IMR-90 (cell line): Measurements from ENCODE around the gene PTGR1. TPM values are rescaled to one million over a fixed set of nuclear protein-coding genes. Genes with fewer than 3 reads are reported as not detected.
A peak's percentile ranks its signal among the peaks of the same experiment; 100 is the strongest.

ENCODE experiments used
- ATAC-seq: fragments of 200-7000 bp; cut with Tn5 transposase; 2 replicates; pipeline ENCODE4 v1.9.1; 2020; ENCODE audit warnings: low read depth, mild to moderate bottlenecking, moderate library complexity
- BruUV-seq: library from RNA; stranded (reverse); fragments of 400-500 nt; replicated peaks from 2 replicates; lab custom pipeline; 2021; lab: Mats Ljungman, UMichigan
- CTCF ChIA-PET: fragments of 300-600 bp; formaldehyde crosslinking; extraction: SDS; loops from one replicate; lab custom pipeline; 2021; ENCODE audit warnings: antibody characterized with exemption; lab: Yijun Ruan, JAX
- POLR2A ChIA-PET: fragments of 300-600 bp; sonication (Branson Sonifier 250); formaldehyde crosslinking; loops from one replicate; lab custom pipeline; 2022; ENCODE audit warnings: antibody characterized with exemption; ENCODE audit not compliant: unreplicated experiment; lab: Charles Lee
- DNase-seq: peaks from one replicate; pipeline ENCODE4 v3.0.0; 2013
- H2AFZ ChIP-seq: replicated peaks from 2 replicates; pipeline ENCODE3; 2013; ENCODE audit warnings: low read length, mild to moderate bottlenecking; ENCODE audit not compliant: poor library complexity
- H2AK5ac ChIP-seq: 2 replicates; pipeline ENCODE4 v1.6.1; 2013; ENCODE audit warnings: low read depth, low read length, inconsistent platforms
- H2AK9ac ChIP-seq: replicated peaks from 2 replicates; pipeline ENCODE3; 2013; ENCODE audit warnings: mild to moderate bottlenecking, low read depth, low read length, moderate library complexity; ENCODE audit not compliant: poor library complexity
- H2BK120ac ChIP-seq: 2 replicates; pipeline ENCODE4 v1.6.1; 2013; ENCODE audit warnings: low read depth, low read length, inconsistent platforms
- H2BK15ac ChIP-seq: 3 replicates; pipeline ENCODE4 v1.6.1; 2013; ENCODE audit warnings: low read depth, low read length, inconsistent platforms
- H2BK20ac ChIP-seq: 2 replicates; pipeline ENCODE4 v1.6.1; 2013; ENCODE audit warnings: low read depth, mild to moderate bottlenecking, inconsistent platforms, low read length, moderate library complexity
- H2BK5ac ChIP-seq: 2 replicates; pipeline ENCODE4 v1.6.1; 2013; ENCODE audit warnings: mild to moderate bottlenecking, low read depth, low read length, inconsistent platforms; ENCODE audit not compliant: poor library complexity, severe bottlenecking
- H3K14ac ChIP-seq: replicated peaks from 2 replicates; pipeline ENCODE4 v1.6.1; 2013; ENCODE audit warnings: low read depth, low read length, inconsistent platforms
- H3K18ac ChIP-seq: 2 replicates; pipeline ENCODE4 v1.6.1; 2013; ENCODE audit warnings: low read depth, low read length, control low read depth
- H3K23ac ChIP-seq: 2 replicates; pipeline ENCODE4 v1.6.1; 2013; ENCODE audit warnings: low read depth, low read length, inconsistent platforms
- H3K27ac ChIP-seq: 2 replicates; pipeline ENCODE4 v1.5.1; 2013; ENCODE audit warnings: mild to moderate bottlenecking, control low read depth, low read length; ENCODE audit not compliant: insufficient read depth
- H3K27me3 ChIP-seq: 2 replicates; pipeline ENCODE4 v1.6.1; 2013; ENCODE audit warnings: low read length; ENCODE audit not compliant: control insufficient read depth, insufficient read depth
- H3K36me3 ChIP-seq: 2 replicates; pipeline ENCODE4 v1.6.1; 2013; ENCODE audit warnings: low read length, mixed read lengths; ENCODE audit not compliant: control insufficient read depth, insufficient read depth
- H3K4ac ChIP-seq: 2 replicates; pipeline ENCODE4 v1.6.1; 2013; ENCODE audit warnings: low read depth, low read length, inconsistent platforms
- H3K4me1 ChIP-seq: 2 replicates; pipeline ENCODE4 v1.6.1; 2013; ENCODE audit warnings: low read length, mixed read lengths; ENCODE audit not compliant: control insufficient read depth, insufficient read depth
- H3K4me2 ChIP-seq: 2 replicates; pipeline ENCODE4 v1.6.1; 2013; ENCODE audit warnings: low read depth, mild to moderate bottlenecking, control low read depth, low read length, moderate library complexity
- H3K4me3 ChIP-seq: 2 replicates; pipeline ENCODE4 v1.5.1; 2013; ENCODE audit warnings: low read depth, mild to moderate bottlenecking, control low read depth, low read length, moderate library complexity; ENCODE audit not compliant: insufficient read depth
- H3K56ac ChIP-seq: 2 replicates; pipeline ENCODE4 v1.6.1; 2013; ENCODE audit warnings: low read length, inconsistent platforms; ENCODE audit not compliant: insufficient read depth; ENCODE audit errors: extremely low read depth
- H3K79me1 ChIP-seq, 2 experiments: 2 replicates each; pipeline ENCODE4 v1.6.1; 2013; ENCODE audit warnings: low read length in 2 of 2, inconsistent platforms in 1 of 2, low read depth in 1 of 2
- H3K9ac ChIP-seq: 2 replicates; pipeline ENCODE4 v1.6.1; 2013; ENCODE audit warnings: low read depth, low read length, control low read depth
- H3K9me1 ChIP-seq: 2 replicates; pipeline ENCODE4 v1.6.1; 2013; ENCODE audit warnings: low read length, inconsistent platforms; ENCODE audit not compliant: insufficient read depth
- H3K9me3 ChIP-seq: 2 replicates; pipeline ENCODE4 v1.6.1; 2013; ENCODE audit warnings: low read length; ENCODE audit not compliant: control insufficient read depth, insufficient read depth
- H4K20me1 ChIP-seq: 2 replicates; pipeline ENCODE4 v1.6.1; 2013; ENCODE audit warnings: low read length, inconsistent platforms; ENCODE audit not compliant: insufficient read depth
- H4K5ac ChIP-seq: 2 replicates; pipeline ENCODE4 v1.6.1; 2013; ENCODE audit warnings: mild to moderate bottlenecking, low read depth, low read length, control low read depth
- H4K8ac ChIP-seq, 2 experiments: 2 replicates each; pipeline ENCODE4 v1.6.1; 2013; ENCODE audit warnings: low read depth in 2 of 2, low read length in 2 of 2, control low read depth in 1 of 2, inconsistent platforms in 1 of 2
- H4K91ac ChIP-seq: 2 replicates; pipeline ENCODE4 v1.6.1; 2013; ENCODE audit warnings: low read depth, low read length, inconsistent platforms; ENCODE audit not compliant: insufficient read depth
- BHLHE40 ChIP-seq: fragments of 150-350 bp; IDR thresholded peaks from 2 replicates; pipeline ENCODE4 v1.6.1; 2016; ENCODE audit warnings: mild to moderate bottlenecking, low read depth, low read length
- CEBPB ChIP-seq: IDR thresholded peaks from 2 replicates; pipeline ENCODE4 v1.6.1; 2012; ENCODE audit warnings: low read depth, low read length, improper control_type of control experiment
- CHD1 ChIP-seq: IDR thresholded peaks from 2 replicates; pipeline ENCODE4 v1.6.1; 2012; ENCODE audit warnings: low read depth, low read length, improper control_type of control experiment
- CTCF ChIP-seq: conservative IDR thresholded peaks from 2 replicates; pipeline ENCODE4 v1.5.1; 2012; ENCODE audit warnings: mild to moderate bottlenecking, low read depth, low read length, improper control_type of control experiment
- ELK1 ChIP-seq: fragments of 150-350 bp; IDR thresholded peaks from 2 replicates; pipeline ENCODE4 v1.6.1; 2016; ENCODE audit warnings: low read depth, mild to moderate bottlenecking, low read length, moderate library complexity, borderline replicate concordance
- FOS ChIP-seq: fragments of 150-350 bp; IDR thresholded peaks from 2 replicates; pipeline ENCODE4 v1.6.1; 2016; ENCODE audit warnings: low read depth, low read length
- MAFK ChIP-seq: IDR thresholded peaks from 2 replicates; pipeline ENCODE4 v1.6.1; 2012; ENCODE audit warnings: low read depth, low read length, improper control_type of control experiment
- MAZ ChIP-seq: IDR thresholded peaks from 2 replicates; pipeline ENCODE4 v1.6.1; 2012; ENCODE audit warnings: low read depth, mild to moderate bottlenecking, low read length, improper control_type of control experiment, moderate library complexity, borderline replicate concordance
- NFE2L2 ChIP-seq: fragments of 150-350 bp; IDR thresholded peaks from 2 replicates; pipeline ENCODE4 v1.6.1; 2016; ENCODE audit warnings: low read depth, mild to moderate bottlenecking, low read length
- POLR2A ChIP-seq: IDR thresholded peaks from 2 replicates; pipeline ENCODE4 v1.6.1; 2012; ENCODE audit warnings: mild to moderate bottlenecking, low read depth, low read length
- RFX5 ChIP-seq: IDR thresholded peaks from 2 replicates; pipeline ENCODE4 v1.8.0; 2012; ENCODE audit warnings: low read depth, mild to moderate bottlenecking, low read length, moderate library complexity
- WGBS, 2 experiments: methylation state at CpG; one replicate each; pipeline versions ENCODE4 v1.1.5 to v1.1.7; 2013; ENCODE audit warnings: missing lambda C conversion rate in 2 of 2; ENCODE audit not compliant: insufficient read length in 1 of 2; ENCODE audit errors: extremely low coverage in 2 of 2; 5-methylcytosine and 5-hydroxymethylcytosine counted together
- dilution Hi-C: fragments of 300-500 bp; cut with HindIII; formaldehyde crosslinking; loops from one replicate; pipeline ENCODE4 v1.14.3; 2018; ENCODE audit warnings: low sequenced_read_pairs; ENCODE audit not compliant: unreplicated experiment
- in situ Hi-C: fragments of 300-500 bp; cut with MboI; formaldehyde crosslinking; loops from 3 replicates; pipeline ENCODE4 v1.14.3; 2019; ENCODE audit warnings: low sequenced_read_pairs, inconsistent platforms, mixed read lengths
- intact Hi-C: fragments of 100-400 bp; cut with micrococcal nuclease; formaldehyde crosslinking; loops from 2 replicates; pipeline ENCODE4 v1.10.0; 2022
- polyA plus RNA-seq, 3 experiments: library from polyadenylated mRNA; depleted of rRNA; stranded (reverse); fragments of >200 nt; gene quantifications; 2 replicates each; pipeline ENCODE4 v1.2.3, GENCODE V29; 2012; ENCODE audit warnings: low replicate concordance in 1 of 3
- total RNA-seq: library from RNA; depleted of rRNA; stranded (reverse); fragments of >200 nt; gene quantifications from 2 replicates; pipeline ENCODE4 v1.2.3, GENCODE V29; 2012

The PTGR1 gene
- total and polyA plus RNA-seq, 2 of the 4 experiments (the other 2 are of a cell fraction), result 45.9 to 72.7 TPM

GRCh38 chr9:111646417-111646816, 47.0 kb upstream of the PTGR1 start:
- BruUV-seq, result no TSS peak
- no peak overlapping the region for H2AK5ac ChIP-seq
- H4K5ac ChIP-seq, result no peak overlapping the region
- no peak overlapping the region for H2BK20ac ChIP-seq
- H4K91ac ChIP-seq, result no peak overlapping the region
- H3K27ac ChIP-seq, result no peak overlapping the region; the same call in 1 of the 2 replicates
- no peak overlapping the region for H3K9ac ChIP-seq
- no peak overlapping the region for H4K8ac ChIP-seq
- in situ Hi-C loops, result no loop called here
- no peak overlapping the region for H2BK120ac ChIP-seq
- no peak overlapping the region for H3K4ac ChIP-seq
- ChIA-PET POLR2A (no interaction called here), CTCF (no interaction called here)
- no peaks in the 10 kb centered on the region for H3K27me3 ChIP-seq
- no peak overlapping the region for H3K56ac ChIP-seq
- dilution Hi-C loops, result no loop called here
- WGBS, 2 experiments, result no CpG with 5 or more reads among the region's 2 CpGs
- peaks cover 6% of the 10 kb centered on the region; the same call in 1 of the 2 replicates for H4K20me1 ChIP-seq
- no peak overlapping the region for H3K4me3 ChIP-seq
- no peak overlapping the region for H3K4me2 ChIP-seq
- H2AFZ ChIP-seq, result no peak overlapping the region
- H3K4me1 ChIP-seq, result no peaks in the 10 kb centered on the region
- no peak for ATAC-seq
- no peak overlapping the region for H3K14ac ChIP-seq
- no peaks in the 10 kb centered on the region for H3K9me3 ChIP-seq
- peaks cover 3% of the 10 kb centered on the region; the same call in 1 of the 2 replicates for H3K9me1 ChIP-seq
- H2BK15ac ChIP-seq, result no peak overlapping the region
- intact Hi-C loops, result no loop called here
- no peak for DNase-seq
- H3K23ac ChIP-seq, result 0 out of 2 replicates have a peak overlapping the region, but pooled peaks have one; percentile 68
- no peak overlapping the region for H2BK5ac ChIP-seq
- peaks cover 24 to 50% of the 10 kb centered on the region in 2 experiments for H3K79me1 ChIP-seq
- peaks cover 22% of the 10 kb centered on the region for H3K36me3 ChIP-seq
- TF ChIP-seq MAZ, result no peak
- TF ChIP-seq MAFK, result no peak
- TF ChIP-seq RFX5, result no peak
- TF ChIP-seq CHD1, result no peak
- TF ChIP-seq FOS, result no peak
- TF ChIP-seq ELK1, result no peak
- no peak for TF ChIP-seq BHLHE40
- TF ChIP-seq NFE2L2, result no peak
- no peak for TF ChIP-seq CEBPB
- no peak for TF ChIP-seq POLR2A
- no peak for TF ChIP-seq CTCF
- no peak overlapping the region for H3K18ac ChIP-seq
- H2AK9ac ChIP-seq, result no peak overlapping the region
